Endothelial cell of umbilical vein (primary cell): ENCODE results near the gene KIAA0825. TPM values are rescaled to one million over a fixed set of nuclear protein-coding genes. Genes with fewer than 3 reads are reported as not detected.

Experiments
- BruUV-seq: library from RNA; stranded (reverse); fragments of 400-500 nt; replicated peaks from 2 replicates; lab custom pipeline; 2021; lab: Mats Ljungman, UMichigan
- CTCF ChIA-PET: fragments of 300-600, 350-600 bp; sonication (Branson Sonifier 250); formaldehyde crosslinking; loops from one replicate; lab custom pipeline; 2021; ENCODE audit warnings: antibody characterized with exemption, inconsistent platforms; lab: Charles Lee
- POLR2A ChIA-PET: fragments of 300-600, 350-600 bp; sonication (Branson Sonifier 250); formaldehyde crosslinking; loops from one replicate; lab custom pipeline; 2021; ENCODE audit warnings: antibody characterized with exemption, inconsistent platforms; lab: Charles Lee
- DNase-seq: peaks from one replicate; pipeline ENCODE4 v3.0.0-alpha.2; 2011; ENCODE audit warnings: low read depth, low spot score
- FAIRE-seq: peaks from 2 replicates; lab custom pipeline; 2011; peaks lifted over from hg19 to GRCh38; lab: Jason Lieb, UNC
- H2AFZ ChIP-seq: 2 replicates; pipeline ENCODE4 v1.6.0; 2012; ENCODE audit warnings: low read depth, low read length, control low read depth, inconsistent platforms
- H3K27ac ChIP-seq: 2 replicates; pipeline ENCODE4 v1.5.1; 2011; ENCODE audit warnings: low read depth, mild to moderate bottlenecking, control low read depth, low read length, moderate library complexity; ENCODE audit not compliant: insufficient read depth
- H3K27me3 ChIP-seq, 2 experiments: 2 replicates each; pipeline versions ENCODE4 v1.6.0 to v1.6.1; 2011; ENCODE audit warnings: low read length in 2 of 2, mixed read lengths in 1 of 2; ENCODE audit not compliant: control insufficient read depth in 2 of 2, insufficient read depth in 2 of 2
- H3K36me3 ChIP-seq, 2 experiments: 2 replicates in 1 of 2; 3 replicates in 1 of 2; pipeline ENCODE4 v1.5.1; 2011; ENCODE audit warnings: low read length in 2 of 2, mild to moderate bottlenecking in 1 of 2, moderate library complexity in 1 of 2; ENCODE audit not compliant: control insufficient read depth in 2 of 2, insufficient read depth in 2 of 2; ENCODE audit errors: extremely low read depth in 1 of 2
- H3K4me1 ChIP-seq: 3 replicates; pipeline ENCODE4 v1.5.1; 2011; ENCODE audit warnings: mild to moderate bottlenecking, low read length; ENCODE audit not compliant: control insufficient read depth, insufficient read depth; ENCODE audit errors: extremely low read depth
- H3K4me2 ChIP-seq: 2 replicates; pipeline ENCODE4 v1.6.1; 2011; ENCODE audit warnings: low read length, control low read depth, mixed read lengths; ENCODE audit not compliant: insufficient read depth
- H3K4me3 ChIP-seq, 3 experiments: fragments of 200-600 bp in 1 of 3; sonication (generic), shearing (Covaris generic) in 1 of 3; replicated peaks in 1 of 3; 2 replicates each; pipeline ENCODE4 v1.5.1; 2011 to 2016; ENCODE audit warnings: control low read depth in 3 of 3, low read length in 3 of 3, mild to moderate bottlenecking in 2 of 3, inconsistent platforms in 1 of 3, low read depth in 1 of 3, moderate library complexity in 1 of 3; ENCODE audit not compliant: insufficient read depth in 1 of 3
- H3K79me2 ChIP-seq: 2 replicates; pipeline ENCODE4 v1.6.0; 2012; ENCODE audit warnings: low read length, inconsistent platforms; ENCODE audit not compliant: control insufficient read depth, insufficient read depth
- H3K9ac ChIP-seq: replicated peaks from 2 replicates; pipeline ENCODE3; 2011; ENCODE audit warnings: low read length, control low read depth; ENCODE audit not compliant: insufficient read depth; ENCODE audit errors: extremely low read depth
- H3K9me1 ChIP-seq: replicated peaks from 3 replicates; pipeline ENCODE4 v1.6.0; 2011; ENCODE audit warnings: mild to moderate bottlenecking, low read length; ENCODE audit not compliant: control insufficient read depth, insufficient read depth; ENCODE audit errors: extremely low read depth
- H3K9me3 ChIP-seq: replicated peaks from 2 replicates; pipeline ENCODE4 v1.5.1; 2012; ENCODE audit warnings: low read length, inconsistent platforms; ENCODE audit not compliant: control insufficient read depth, insufficient read depth
- H4K20me1 ChIP-seq: replicated peaks from 2 replicates; pipeline ENCODE3; 2011; ENCODE audit warnings: mild to moderate bottlenecking, low read length; ENCODE audit not compliant: control insufficient read depth, insufficient read depth; ENCODE audit errors: extremely low read depth
- CTCF ChIP-seq, 2 donors: IDR thresholded peaks; 1 replicate in 1 of 2; 2 replicates in 1 of 2; pipeline ENCODE4 v1.5.1; 2011; ENCODE audit warnings: low read length in 2 of 2, mild to moderate bottlenecking in 2 of 2, moderate library complexity in 2 of 2, control low read depth in 1 of 2, inconsistent platforms in 1 of 2, low read depth in 1 of 2; ENCODE audit not compliant: insufficient read depth in 1 of 2; ENCODE audit errors: extremely low read depth in 1 of 2
- EZH2 ChIP-seq: IDR thresholded peaks from 2 replicates; pipeline ENCODE4 v1.6.1; 2012; ENCODE audit warnings: borderline replicate concordance, low read depth, mild to moderate bottlenecking, moderate library complexity, low read length, inconsistent platforms; ENCODE audit not compliant: severe bottlenecking
- FOS ChIP-seq: IDR thresholded peaks from 2 replicates; pipeline ENCODE4 v1.6.1; 2011; ENCODE audit warnings: mild to moderate bottlenecking, low read length, moderate library complexity, borderline replicate concordance; ENCODE audit not compliant: insufficient read depth
- GATA2 ChIP-seq: IDR thresholded peaks from 2 replicates; pipeline ENCODE4 v1.7.0; 2011; ENCODE audit warnings: low read depth, mild to moderate bottlenecking, moderate library complexity, mixed read lengths, low read length; ENCODE audit not compliant: insufficient read length, insufficient read depth
- JUN ChIP-seq: IDR thresholded peaks from 2 replicates; pipeline ENCODE4 v1.6.1; 2011; ENCODE audit warnings: borderline replicate concordance, low read depth; ENCODE audit not compliant: insufficient read length, insufficient read depth
- MAX ChIP-seq: IDR thresholded peaks from 2 replicates; pipeline ENCODE4 v1.6.1; 2011; ENCODE audit not compliant: insufficient read depth, insufficient read length
- MYC ChIP-seq: IDR thresholded peaks from one replicate; pipeline ENCODE4 v1.6.1; 2011; ENCODE audit warnings: mild to moderate bottlenecking, low read depth, low read length
- POLR2A ChIP-seq: IDR thresholded peaks from 2 replicates; pipeline ENCODE4 v1.6.1; 2012; ENCODE audit warnings: low read depth, mild to moderate bottlenecking, control low read depth, low read length
- POLR2AphosphoS5 ChIP-seq: IDR thresholded peaks from 2 replicates; pipeline ENCODE4 v1.6.1; 2012; ENCODE audit warnings: low read depth, mild to moderate bottlenecking, control low read depth, low read length, moderate library complexity; ENCODE audit not compliant: insufficient read depth
- dilution Hi-C: fragments of 300-500 bp; cut with MboI; formaldehyde crosslinking; loops from one replicate; pipeline ENCODE4 v1.15.0; 2019; ENCODE audit warnings: low sequenced_read_pairs; ENCODE audit not compliant: extremely low pct_ligation_motif_present
- intact Hi-C: fragments of 100-400 bp; cut with micrococcal nuclease; formaldehyde crosslinking; loops from one replicate; pipeline ENCODE4 v1.10.0; 2022
- polyA plus RNA-seq, 4 experiments: library from polyadenylated mRNA; depleted of rRNA in 3 of 4; stranded (reverse) in 3 of 4; unstranded in 1 of 4; fragments of >200 nt; gene quantifications; 2 replicates each; pipeline versions ENCODE4 v1.2.1 to v1.2.3, GENCODE V29; 2011 to 2012; ENCODE audit warnings: missing spikeins in 1 of 4
- total RNA-seq: library from RNA; stranded (reverse); gene quantifications from 2 replicates; pipeline ENCODE4 v1.2.3, GENCODE V29; 2021

The KIAA0825 gene
- total and polyA plus RNA-seq, 2 donors (not counting 3 experiments of a cell fraction or from before 2014, with no cell fraction given), result 0.15 to 1.1 TPM

DNA sequence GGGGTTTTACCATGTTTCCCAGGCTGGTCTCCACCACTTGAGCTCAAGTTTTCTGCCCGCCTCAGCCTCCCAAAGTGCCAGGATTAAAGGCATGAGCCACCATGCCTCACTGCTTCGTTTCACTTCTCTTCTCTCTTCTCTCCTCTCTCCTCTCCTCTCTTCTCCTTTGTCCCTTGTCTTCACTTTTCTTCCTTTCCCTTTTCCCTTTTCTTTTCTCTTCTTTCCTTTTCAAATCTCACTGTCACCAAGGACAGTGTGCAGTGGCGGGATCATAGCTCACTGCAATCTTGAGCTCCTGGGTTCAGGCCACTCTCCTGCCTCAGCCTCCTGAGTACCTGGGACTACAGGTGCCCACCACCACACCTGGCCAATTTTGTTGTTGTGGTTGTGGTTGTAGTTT is 49.5 kb upstream of the KIAA0825 start:
- Histone ChIP-seq H3K36me3 (no peaks in the 10 kb centered on the region), H3K4me1 (no peaks in the 10 kb centered on the region), H4K20me1 (no peaks in the 10 kb centered on the region), H2AFZ (no peak overlapping the region), H3K9me3 (no peaks in the 10 kb centered on the region), H3K4me3 (no peak overlapping the region), H3K9me1 (no peaks in the 10 kb centered on the region), H3K27me3 (no peaks in the 10 kb centered on the region), H3K9ac (no peak overlapping the region), H3K79me2 (no peaks in the 10 kb centered on the region), H3K27ac (no peak overlapping the region), H3K4me2 (no peak overlapping the region)
- CTCF ChIA-PET, result interaction anchor here (0.5 to 2.0 kb wide), 2 partner anchors 17 to 25 kb away, joined by 4 read pairs; no protein-coding TSS in a partner anchor
- POLR2A ChIA-PET, result no interaction called here
- dilution Hi-C loops (no loop called here), intact Hi-C loops (no loop called here)
- FAIRE-seq (no peak), DNase-seq (no peak)
- TF ChIP-seq JUN, result no peak
- no peak for TF ChIP-seq GATA2
- no peak for TF ChIP-seq EZH2
- no peak for TF ChIP-seq MAX
- no peak for TF ChIP-seq POLR2AphosphoS5
- TF ChIP-seq MYC, result no peak
- no peak for TF ChIP-seq CTCF (IDR thresholded peaks at IDR 0.05; ENCODE audit: extremely low read depth in 1 of 2, insufficient read depth in 1 of 2, low read depth in 1 of 2, low read length in 2 of 2)
- no peak for TF ChIP-seq FOS
- TF ChIP-seq POLR2A, result no peak
- no TSS peak for BruUV-seq
